ENCODE results near the gene ITSN1. TPM values are rescaled to one million over a fixed set of nuclear protein-coding genes. Genes with fewer than 3 reads are reported as not detected.

ITSN1 gene
- total RNA-seq, 3 donors from 2014 or later = 39.5 to 113 (median 58.3) TPM

DNA sequence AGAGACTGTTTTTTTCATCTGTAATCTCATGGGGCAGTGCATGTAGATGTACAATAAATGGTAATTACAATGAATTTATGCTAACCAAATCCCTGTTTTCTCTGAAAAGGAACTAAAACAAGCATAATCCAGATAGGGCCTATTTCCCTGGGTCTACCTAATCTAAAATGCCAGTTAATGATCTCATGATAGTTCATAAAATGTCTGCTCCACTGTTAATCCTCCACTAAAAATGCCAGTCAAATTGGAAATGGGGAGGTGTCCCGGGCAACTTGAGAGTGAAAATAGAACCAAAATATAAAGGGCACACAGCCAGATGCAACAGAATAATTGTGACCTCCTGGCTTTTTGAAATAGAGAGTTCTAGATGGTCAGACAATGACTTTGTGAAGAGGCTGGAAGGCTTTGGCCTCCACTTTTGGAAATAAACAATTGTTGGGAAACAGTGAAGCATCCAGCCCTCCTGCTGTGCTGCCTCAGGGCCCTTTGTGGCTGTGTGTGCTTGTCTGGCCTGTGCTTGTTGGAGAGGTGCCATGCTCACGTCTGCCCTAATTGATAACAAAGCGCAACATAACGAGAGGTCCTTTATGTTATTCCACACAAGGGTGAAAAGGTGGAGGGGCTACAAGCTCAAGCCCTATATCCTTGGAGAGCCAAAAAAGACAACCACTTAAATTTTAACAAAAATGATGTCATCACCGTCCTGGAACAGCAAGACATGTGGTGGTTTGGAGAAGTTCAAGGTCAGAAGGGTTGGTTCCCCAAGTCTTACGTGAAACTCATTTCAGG is 175.6 kb downstream of the ITSN1 start:
- no peaks in the 10 kb centered on the region for H3K36me3 ChIP-seq
- intact Hi-C loops (cut with DNase I; ENCODE audit: low total_unique reads) = no loop called here

DNA sequence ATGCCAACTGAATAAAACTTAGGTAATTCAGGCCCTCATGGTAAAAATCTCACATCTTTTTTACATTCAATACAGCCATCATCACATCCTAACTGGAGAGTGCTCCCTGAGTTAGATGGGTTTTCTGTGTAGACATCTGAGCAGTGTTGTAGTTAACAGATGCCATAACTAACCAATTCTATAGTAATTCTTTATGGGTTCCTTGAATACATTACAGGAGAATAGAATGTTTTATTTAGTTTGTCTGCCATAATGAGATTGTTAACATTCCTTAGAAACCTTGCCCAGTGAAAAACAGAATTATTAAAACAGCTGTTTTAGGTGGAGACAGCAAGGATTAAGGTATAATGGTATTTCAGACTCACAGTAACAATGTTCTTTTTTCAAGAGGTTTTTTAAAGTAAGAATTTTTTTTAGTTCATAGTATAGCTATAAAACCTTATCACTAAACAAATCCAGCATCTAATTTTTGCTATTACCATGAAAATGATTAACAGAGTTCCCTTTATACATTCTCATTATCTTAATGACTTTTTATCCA is 178.0 kb downstream of the ITSN1 start:
- H3K4me1 ChIP-seq = no peaks in the 10 kb centered on the region
- no peaks in the 10 kb centered on the region for H3K36me3 ChIP-seq
- H3K27ac ChIP-seq = no peak overlapping the region

More for the DNA sequence above, 175.6 kb downstream of the ITSN1 start:
- no peak overlapping the region for H3K4me3 ChIP-seq
- DNase-seq (ENCODE audit: low spot score in 2 of 2) = no peak
- H3K27me3 ChIP-seq = no peaks in the 10 kb centered on the region
- no peak for TF ChIP-seq POLR2A (IDR thresholded peaks at IDR 0.05)
- TF ChIP-seq, protein P1, sequence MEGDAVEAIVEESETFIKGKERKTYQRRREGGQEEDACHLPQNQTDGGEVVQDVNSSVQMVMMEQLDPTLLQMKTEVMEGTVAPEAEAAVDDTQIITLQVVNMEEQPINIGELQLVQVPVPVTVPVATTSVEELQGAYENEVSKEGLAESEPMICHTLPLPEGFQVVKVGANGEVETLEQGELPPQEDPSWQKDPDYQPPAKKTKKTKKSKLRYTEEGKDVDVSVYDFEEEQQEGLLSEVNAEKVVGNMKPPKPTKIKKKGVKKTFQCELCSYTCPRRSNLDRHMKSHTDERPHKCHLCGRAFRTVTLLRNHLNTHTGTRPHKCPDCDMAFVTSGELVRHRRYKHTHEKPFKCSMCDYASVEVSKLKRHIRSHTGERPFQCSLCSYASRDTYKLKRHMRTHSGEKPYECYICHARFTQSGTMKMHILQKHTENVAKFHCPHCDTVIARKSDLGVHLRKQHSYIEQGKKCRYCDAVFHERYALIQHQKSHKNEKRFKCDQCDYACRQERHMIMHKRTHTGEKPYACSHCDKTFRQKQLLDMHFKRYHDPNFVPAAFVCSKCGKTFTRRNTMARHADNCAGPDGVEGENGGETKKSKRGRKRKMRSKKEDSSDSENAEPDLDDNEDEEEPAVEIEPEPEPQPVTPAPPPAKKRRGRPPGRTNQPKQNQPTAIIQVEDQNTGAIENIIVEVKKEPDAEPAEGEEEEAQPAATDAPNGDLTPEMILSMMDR (IDR thresholded peaks at IDR 0.05) = no peak
- no peak for TF ChIP-seq POLR2AphosphoS5 (IDR thresholded peaks at IDR 0.05)
- H3K4me1 ChIP-seq = no peaks in the 10 kb centered on the region
- no peaks in the 10 kb centered on the region for H3K9me3 ChIP-seq
- H3K27ac ChIP-seq = no peak overlapping the region

DNA sequence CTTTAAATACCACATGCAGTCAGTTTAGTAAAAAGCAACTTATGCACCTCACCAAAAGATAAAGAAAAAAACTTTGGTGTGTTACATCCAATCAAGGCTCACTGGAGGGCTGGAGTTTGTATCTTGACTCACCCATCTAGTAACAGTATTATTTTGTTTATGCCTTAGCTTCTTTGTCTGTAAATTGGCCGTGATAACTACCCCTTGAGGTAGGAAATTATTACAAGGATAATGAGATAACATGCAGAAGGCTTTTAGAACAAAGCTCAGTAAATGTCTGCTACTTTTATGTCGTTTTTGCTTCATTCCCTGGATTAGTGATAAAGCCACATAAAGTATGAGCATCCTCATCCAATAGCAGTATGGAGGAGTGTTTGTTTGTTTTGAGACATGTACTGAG is 178.5 kb downstream of the ITSN1 start:
- intact Hi-C loops (cut with DNase I; ENCODE audit: low total_unique reads) = no loop called here

More for the DNA sequence above, 178.0 kb downstream of the ITSN1 start:
- H3K9me3 ChIP-seq = no peaks in the 10 kb centered on the region
- H3K27me3 ChIP-seq = no peaks in the 10 kb centered on the region
- intact Hi-C loops (cut with DNase I; ENCODE audit: low total_unique reads) = no loop called here
- DNase-seq (ENCODE audit: low spot score in 2 of 2) = no peak
- no peak for TF ChIP-seq POLR2A (IDR thresholded peaks at IDR 0.05)
- no peak for TF ChIP-seq POLR2AphosphoS5 (IDR thresholded peaks at IDR 0.05)
- TF ChIP-seq, protein P1 (IDR thresholded peaks at IDR 0.05) = no peak
- H3K4me3 ChIP-seq = no peak overlapping the region

DNA sequence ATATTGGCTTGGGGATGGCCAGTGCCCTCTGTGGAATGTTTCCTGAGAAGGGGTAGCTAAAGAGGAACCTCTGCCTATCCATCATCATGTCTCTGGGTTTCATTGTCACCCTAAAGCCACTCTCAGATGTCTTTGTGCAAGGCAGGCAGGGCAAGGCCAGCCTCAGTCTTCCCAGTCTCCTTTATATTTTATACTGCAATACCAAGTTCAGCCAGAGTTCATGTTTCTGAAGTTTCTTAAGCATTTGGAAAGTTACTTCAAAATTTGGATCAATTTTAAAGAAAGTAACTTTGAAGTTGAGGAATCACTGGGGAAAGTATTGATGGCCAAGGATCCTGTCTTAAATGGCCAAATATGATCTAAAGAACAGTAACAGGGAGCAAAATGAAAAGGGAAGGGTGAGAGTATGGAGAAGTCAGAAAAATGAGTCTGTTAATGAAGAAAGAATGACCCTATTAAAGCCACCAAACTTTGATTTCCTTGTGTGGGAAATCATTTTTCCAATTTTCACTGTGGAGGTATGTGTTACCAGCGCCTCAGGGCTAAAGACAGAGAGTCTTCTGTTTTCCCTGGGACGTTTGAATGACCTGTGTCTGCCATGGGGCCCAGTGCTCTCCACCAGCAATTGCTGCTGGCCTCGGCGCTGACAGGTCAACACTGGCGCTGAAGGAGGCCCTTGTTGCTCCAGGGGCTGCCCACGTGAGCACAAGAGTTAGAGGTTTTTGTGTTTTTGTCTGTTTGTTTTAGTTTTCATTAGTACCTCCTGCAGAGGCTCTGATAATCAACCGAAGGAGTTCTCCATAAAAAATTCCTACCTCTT is 179.4 kb downstream of the ITSN1 start:
- no peaks in the 10 kb centered on the region for H3K27me3 ChIP-seq
- no peaks in the 10 kb centered on the region for H3K9me3 ChIP-seq
- H3K36me3 ChIP-seq = no peaks in the 10 kb centered on the region
- intact Hi-C loops (cut with DNase I; ENCODE audit: low total_unique reads) = no loop called here
- H3K4me3 ChIP-seq = no peak overlapping the region
- DNase-seq (ENCODE audit: low spot score in 2 of 2) = no peak
- no peaks in the 10 kb centered on the region for H3K4me1 ChIP-seq
- peak overlapping the region; percentile 2 to 28 for H3K27ac ChIP-seq
- TF ChIP-seq POLR2A (IDR thresholded peaks at IDR 0.05) (no peak), POLR2AphosphoS5 (IDR thresholded peaks at IDR 0.05) (no peak)
- TF ChIP-seq, protein P1 (IDR thresholded peaks at IDR 0.05) = peak in 2 of 3 donors; percentile 19 to 24

More for the DNA sequence above, 178.5 kb downstream of the ITSN1 start:
- Histone ChIP-seq H3K27ac (peak overlapping the region in 1 of 2 donors; percentile 21), H3K27me3 (no peaks in the 10 kb centered on the region), H3K36me3 (no peaks in the 10 kb centered on the region), H3K4me1 (no peaks in the 10 kb centered on the region), H3K4me3 (no peak overlapping the region), H3K9me3 (no peaks in the 10 kb centered on the region)
- TF ChIP-seq, protein P1 (IDR thresholded peaks at IDR 0.05) = no peak
- TF ChIP-seq POLR2AphosphoS5 (IDR thresholded peaks at IDR 0.05) (no peak), POLR2A (IDR thresholded peaks at IDR 0.05) (no peak)
- no peak for DNase-seq (ENCODE audit: low spot score in 2 of 2)
